DOHH2 (cell line): ENCODE results near the gene DNAH2.
A peak's percentile ranks its signal among the peaks of the same experiment; 100 is the strongest.

Experiments used
- H3F3A ChIP-seq: fragments of 200-600 bp; sonication (generic), shearing (Covaris generic); 2 replicates; pipeline ENCODE4 v1.6.0; 2016; ENCODE audit warnings: antibody characterized with exemption, mild to moderate bottlenecking; ENCODE audit not compliant: control insufficient read depth, insufficient read depth
- H3K27ac ChIP-seq: fragments of 200-600 bp; sonication (generic); 2 replicates; pipeline ENCODE4 v1.5.1; 2014; ENCODE audit warnings: low read depth, mild to moderate bottlenecking, low read length, moderate library complexity
- H3K27me3 ChIP-seq: fragments of 200-600 bp; sonication (generic); 2 replicates; pipeline ENCODE4 v1.6.1; 2014; ENCODE audit warnings: mild to moderate bottlenecking, low read length, mixed read lengths; ENCODE audit not compliant: control insufficient read depth
- H3K36me3 ChIP-seq: fragments of 200-600 bp; sonication (generic); 2 replicates; pipeline ENCODE4 v1.6.1; 2014; ENCODE audit warnings: mild to moderate bottlenecking, low read length, moderate library complexity, mixed read lengths; ENCODE audit not compliant: control insufficient read depth
- H3K4me1 ChIP-seq: fragments of 200-600 bp; sonication (generic); 2 replicates; pipeline ENCODE4 v1.6.1; 2014; ENCODE audit warnings: mild to moderate bottlenecking, low read length, mixed read lengths; ENCODE audit not compliant: control insufficient read depth
- H3K4me2 ChIP-seq: fragments of 200-600 bp; sonication (generic); 2 replicates; pipeline ENCODE4 v1.6.0; 2014; ENCODE audit warnings: mild to moderate bottlenecking, low read length, moderate library complexity
- H3K4me3 ChIP-seq: fragments of 200-600 bp; sonication (generic); 2 replicates; pipeline ENCODE4 v1.5.1; 2014; ENCODE audit warnings: mild to moderate bottlenecking, low read length, mixed read lengths
- H3K79me2 ChIP-seq: fragments of 200-600 bp; sonication (generic); 2 replicates; pipeline ENCODE4 v1.6.1; 2014; ENCODE audit warnings: mild to moderate bottlenecking, low read length, mixed read lengths; ENCODE audit not compliant: control insufficient read depth
- H3K9me2 ChIP-seq: fragments of 200-600 bp; sonication (generic); replicated peaks from 2 replicates; pipeline ENCODE4 v1.6.1; 2014; ENCODE audit warnings: mild to moderate bottlenecking, low read length, mixed read lengths; ENCODE audit not compliant: control insufficient read depth
- H3K9me3 ChIP-seq: fragments of 200-600 bp; sonication (generic); 2 replicates; pipeline ENCODE4 v1.6.1; 2014; ENCODE audit warnings: antibody characterized with exemption, low read length, mixed read lengths; ENCODE audit not compliant: control insufficient read depth, insufficient read depth
- H4K20me1 ChIP-seq: fragments of 200-600 bp; sonication (generic); 2 replicates; pipeline ENCODE4 v1.6.0; 2014; ENCODE audit warnings: low read depth, mild to moderate bottlenecking, antibody characterized with exemption, low read length, moderate library complexity; ENCODE audit not compliant: control insufficient read depth, insufficient read depth
- CTCF ChIP-seq: fragments of 200-600 bp; sonication (generic); IDR thresholded peaks from one replicate; pipeline ENCODE4 v1.5.1; 2014; ENCODE audit warnings: antibody characterized with exemption, mild to moderate bottlenecking, low read depth, low read length; ENCODE audit not compliant: poor library complexity, severe bottlenecking
- EZH2phosphoT487 ChIP-seq: fragments of 200-600 bp; sonication (generic); IDR thresholded peaks from 2 replicates; pipeline ENCODE4 v1.6.1; 2017; ENCODE audit warnings: borderline replicate concordance, mild to moderate bottlenecking, antibody characterized with exemption, low read length, moderate library complexity, mixed read lengths

Gene DNAH2

GRCh38 chr17:7848739-7849129 lies 131.2 kb downstream of the DNAH2 start:
- H3K9me3 ChIP-seq: no peaks in the 10 kb centered on the region
- H3K4me2 ChIP-seq: no peak overlapping the region
- H3K79me2 ChIP-seq: peaks cover 51% of the 10 kb centered on the region
- peaks cover 19% of the 10 kb centered on the region for H3F3A ChIP-seq
- H3K4me3 ChIP-seq: no peak overlapping the region
- TF ChIP-seq CTCF: no peak
- H3K9me2 ChIP-seq: no peaks in the 10 kb centered on the region
- no peaks in the 10 kb centered on the region for H3K27me3 ChIP-seq
- H3K4me1 ChIP-seq: peaks cover 32% of the 10 kb centered on the region
- no peak overlapping the region for H3K27ac ChIP-seq
- peaks cover 86% of the 10 kb centered on the region for H3K36me3 ChIP-seq
- H4K20me1 ChIP-seq: peaks cover 14% of the 10 kb centered on the region; the same call in 1 of the 2 replicates

GRCh38 chr17:7849130-7849750 lies 131.7 kb downstream of the DNAH2 start:
- no peaks in the 10 kb centered on the region for H3K27me3 ChIP-seq
- H4K20me1 ChIP-seq: peaks cover 14% of the 10 kb centered on the region; the same call in 1 of the 2 replicates
- no peak overlapping the region for H3K4me3 ChIP-seq
- H3K9me3 ChIP-seq: no peaks in the 10 kb centered on the region
- H3K9me2 ChIP-seq: no peaks in the 10 kb centered on the region
- H3K4me1 ChIP-seq: peaks cover 32% of the 10 kb centered on the region
- peaks cover 87% of the 10 kb centered on the region for H3K36me3 ChIP-seq
- peaks cover 23% of the 10 kb centered on the region for H3F3A ChIP-seq
- H3K4me2 ChIP-seq: no peak overlapping the region
- no peak for TF ChIP-seq CTCF
- no peak for TF ChIP-seq EZH2phosphoT487
- no peak overlapping the region for H3K27ac ChIP-seq
- peaks cover 48% of the 10 kb centered on the region for H3K79me2 ChIP-seq

GRCh38 chr17:7849751-7850504 lies 132.4 kb downstream of the DNAH2 start:
- H3K27me3 ChIP-seq: no peaks in the 10 kb centered on the region
- H3K9me3 ChIP-seq: no peaks in the 10 kb centered on the region
- H3K4me1 ChIP-seq: peaks cover 31% of the 10 kb centered on the region
- H3F3A ChIP-seq: peaks cover 28% of the 10 kb centered on the region
- peaks cover 13% of the 10 kb centered on the region; the same call in 1 of the 2 replicates for H4K20me1 ChIP-seq
- peak overlapping the region; percentile 76 for H3K4me2 ChIP-seq
- H3K4me3 ChIP-seq: no peak overlapping the region
- peaks cover 82% of the 10 kb centered on the region for H3K36me3 ChIP-seq
- H3K79me2 ChIP-seq: peaks cover 41% of the 10 kb centered on the region
- no peaks in the 10 kb centered on the region for H3K9me2 ChIP-seq
- 0 out of 2 replicates have a peak overlapping the region, but pooled peaks have one; percentile 27 for H3K27ac ChIP-seq
- TF ChIP-seq CTCF: no peak
- TF ChIP-seq EZH2phosphoT487: no peak
